ENCODE measurements around the gene HHLA2.

HHLA2 gene

DNA sequence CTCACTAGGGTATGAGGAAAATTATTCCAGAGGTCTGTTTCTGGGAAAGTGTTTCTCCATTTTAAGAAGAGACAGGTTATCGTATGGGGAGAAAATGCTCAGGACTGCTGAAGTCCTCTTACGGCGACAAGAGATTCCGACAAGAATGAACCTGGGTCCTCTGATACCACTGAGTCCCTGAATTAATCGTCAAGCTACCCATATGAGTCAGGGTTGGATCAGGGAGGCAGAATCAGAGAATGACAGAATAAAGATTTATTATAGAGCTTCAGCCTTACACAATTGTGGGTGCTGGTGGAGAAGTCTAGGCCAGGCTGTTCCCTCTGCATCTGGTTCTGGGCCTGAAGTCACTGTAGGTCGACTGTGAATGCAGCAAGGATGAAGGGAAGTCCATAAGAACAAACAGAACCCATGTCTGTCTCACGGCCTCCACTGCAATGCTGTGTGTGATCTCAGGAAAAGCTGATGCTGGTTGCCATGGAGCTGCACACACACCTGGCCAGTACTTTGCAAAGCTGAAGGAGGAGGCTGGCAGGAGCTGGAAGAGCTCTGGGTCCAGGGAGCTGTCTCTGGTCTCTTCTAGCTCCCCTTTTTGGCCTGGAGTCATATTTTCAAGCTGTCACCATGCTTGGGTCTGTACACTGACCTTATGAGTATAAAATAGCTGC, 83.9 kb downstream of the HHLA2 start:
- WGBS (ENCODE audit: insufficient coverage), result 98% methylated on average over 7 of the region's 7 CpGs
- H3K36me3 ChIP-seq (ENCODE audit: control insufficient read depth in 4 of 4, insufficient read depth in 4 of 4, low read length in 3 of 4), result no peaks in the 10 kb centered on the region
- no peak overlapping the region for H3K27ac ChIP-seq (ENCODE audit: insufficient read depth in 1 of 2, low read depth in 1 of 2, low read length in 2 of 2, poor library complexity in 1 of 2, severe bottlenecking in 2 of 2)
- no peak overlapping the region for H3K4me3 ChIP-seq (ENCODE audit: control insufficient read depth in 1 of 7, extremely low read depth in 1 of 7, insufficient read depth in 4 of 7, low read depth in 2 of 7, low read length in 6 of 7)
- DNase-seq, result no peak
- peaks cover 0 to 12% (median 4%) of the 10 kb centered on the region in 4 experiments for H3K4me1 ChIP-seq (ENCODE audit: control extremely low read depth in 1 of 4, control insufficient read depth in 4 of 4, insufficient read depth in 4 of 4, low read length in 3 of 4)
- POLR2A ChIA-PET, result interaction anchor here (0.5 kb wide), 1 partner anchor 86 kb away, joined by 3 read pairs; no protein-coding TSS in a partner anchor
- no peaks in the 10 kb centered on the region for H3K27me3 ChIP-seq (replicated peaks in 2 of 5; ENCODE audit: control insufficient read depth in 4 of 5, insufficient read depth in 5 of 5, low read length in 4 of 5)
- CTCF ChIA-PET, result interaction anchor here (0.8 to 1.3 kb wide), 2 partner anchors 12 to 32 kb away, joined by 3 read pairs; no protein-coding TSS in a partner anchor
- H3K9me3 ChIP-seq (ENCODE audit: control extremely low read depth in 1 of 5, control insufficient read depth in 4 of 5, insufficient read depth in 2 of 5, low read depth in 1 of 5, low read length in 4 of 5), result no peaks in the 10 kb centered on the region

DNA sequence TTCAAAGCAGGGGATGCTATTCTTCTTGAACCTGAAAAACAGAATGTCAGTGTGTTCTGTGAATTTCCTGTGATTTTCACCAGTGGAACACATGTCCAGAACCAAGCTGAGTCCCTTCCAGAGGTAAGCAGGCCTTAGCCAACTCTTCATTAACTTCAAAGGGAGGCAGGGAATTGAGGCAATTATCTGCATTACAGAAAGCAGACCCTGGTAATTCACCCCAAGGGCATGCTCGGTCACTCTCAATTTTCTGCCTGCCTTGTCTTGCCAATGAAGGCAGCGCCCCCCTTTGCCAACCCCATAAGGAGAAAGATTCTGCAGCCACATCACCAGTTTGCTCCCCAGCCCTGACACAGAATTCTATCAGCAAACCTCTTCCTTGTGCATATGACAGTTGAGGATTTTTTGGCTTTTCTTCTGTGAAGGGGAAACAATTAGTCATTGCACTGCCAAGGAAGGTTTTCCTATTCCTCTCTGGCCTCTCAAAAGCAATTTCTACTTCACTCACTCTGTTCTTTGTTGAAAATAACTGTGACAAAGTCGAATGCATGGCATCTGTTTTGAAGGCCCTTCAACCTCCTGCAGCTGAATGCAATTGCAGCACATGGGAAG, 85.3 kb downstream of the HHLA2 start:
- DNase-seq, result peak in 2 of 3 donors; percentile 9
- H3K36me3 ChIP-seq (ENCODE audit: control insufficient read depth in 4 of 4, insufficient read depth in 4 of 4, low read length in 3 of 4), result no peaks in the 10 kb centered on the region
- WGBS (ENCODE audit: insufficient coverage), result 46% methylated on average over 3 of the region's 3 CpGs
- H3K9me3 ChIP-seq (ENCODE audit: control extremely low read depth in 1 of 5, control insufficient read depth in 4 of 5, insufficient read depth in 2 of 5, low read depth in 1 of 5, low read length in 4 of 5), result no peaks in the 10 kb centered on the region
- ChIA-PET CTCF (interaction anchor here (1.3 kb wide), 1 partner anchor 11 kb away, joined by 3 read pairs; no protein-coding TSS in a partner anchor), POLR2A (no interaction called here)
- no peaks in the 10 kb centered on the region for H3K27me3 ChIP-seq (replicated peaks in 2 of 5; ENCODE audit: control insufficient read depth in 4 of 5, insufficient read depth in 5 of 5, low read length in 4 of 5)
- H3K27ac ChIP-seq (ENCODE audit: insufficient read depth in 1 of 2, low read depth in 1 of 2, low read length in 2 of 2, poor library complexity in 1 of 2, severe bottlenecking in 2 of 2), result no peak overlapping the region
- H3K4me1 ChIP-seq (ENCODE audit: control extremely low read depth in 1 of 4, control insufficient read depth in 4 of 4, insufficient read depth in 4 of 4, low read length in 3 of 4), result peaks cover 0 to 12% (median 4%) of the 10 kb centered on the region in 4 experiments
- H3K4me3 ChIP-seq (ENCODE audit: control insufficient read depth in 1 of 7, extremely low read depth in 1 of 7, insufficient read depth in 4 of 7, low read depth in 2 of 7, low read length in 6 of 7), result no peak overlapping the region

DNA sequence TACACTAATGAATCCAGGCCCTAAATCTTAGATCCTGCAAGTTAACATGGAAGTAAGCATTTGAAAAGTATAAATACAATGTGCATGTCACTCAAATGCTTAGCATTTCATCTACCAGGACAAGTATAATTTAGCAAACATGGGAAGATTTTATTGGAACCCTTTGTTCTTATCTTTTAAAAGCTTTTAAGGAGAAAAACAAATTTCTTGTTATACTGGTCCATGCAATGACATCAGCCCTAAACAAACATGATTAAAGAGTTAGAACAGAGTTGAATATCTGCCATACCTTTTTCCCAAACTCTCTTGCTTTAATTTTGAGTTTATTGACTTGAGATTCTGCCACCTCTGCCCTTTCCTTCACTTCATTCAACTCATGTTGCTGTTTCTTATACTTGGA, 87.0 kb downstream of the HHLA2 start:
- POLR2A ChIA-PET, result no interaction called here
- no peak for DNase-seq
- Histone ChIP-seq H3K27ac (ENCODE audit: insufficient read depth in 1 of 2, low read depth in 1 of 2, low read length in 2 of 2, poor library complexity in 1 of 2, severe bottlenecking in 2 of 2) (no peak overlapping the region), H3K4me3 (ENCODE audit: control insufficient read depth in 1 of 7, extremely low read depth in 1 of 7, insufficient read depth in 4 of 7, low read depth in 2 of 7, low read length in 6 of 7) (no peak overlapping the region), H3K4me1 (ENCODE audit: control extremely low read depth in 1 of 4, control insufficient read depth in 4 of 4, insufficient read depth in 4 of 4, low read length in 3 of 4) (peaks cover 0 to 12% (median 4%) of the 10 kb centered on the region in 4 experiments), H3K36me3 (ENCODE audit: control insufficient read depth in 4 of 4, insufficient read depth in 4 of 4, low read length in 3 of 4) (no peaks in the 10 kb centered on the region), H3K9me3 (ENCODE audit: control extremely low read depth in 1 of 5, control insufficient read depth in 4 of 5, insufficient read depth in 2 of 5, low read depth in 1 of 5, low read length in 4 of 5) (no peaks in the 10 kb centered on the region), H3K27me3 (replicated peaks in 2 of 5; ENCODE audit: control insufficient read depth in 4 of 5, insufficient read depth in 5 of 5, low read length in 4 of 5) (no peaks in the 10 kb centered on the region)
- CTCF ChIA-PET, result no interaction called here

DNA sequence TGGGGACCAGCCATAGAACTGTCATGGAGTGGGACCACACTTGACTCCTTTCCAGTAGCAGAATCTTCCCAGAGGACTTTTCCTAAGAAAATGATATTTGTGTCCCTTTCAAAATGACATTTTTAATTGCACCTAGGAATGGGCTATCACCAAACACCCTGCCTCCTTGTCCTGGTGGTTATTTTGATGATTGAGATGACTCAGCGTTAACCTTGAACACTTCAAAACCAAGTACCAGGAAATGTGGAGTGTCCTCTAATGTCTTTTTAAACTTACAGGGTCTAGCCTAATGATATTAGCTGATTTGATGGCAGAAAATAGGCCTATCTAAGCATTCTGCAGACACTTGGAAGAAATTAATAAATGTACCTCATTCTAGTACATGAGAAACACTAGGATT, 90.7 kb downstream of the HHLA2 start:
- 100% methylated on average over 1 of the region's 1 CpG for WGBS (ENCODE audit: insufficient coverage)
- CTCF ChIA-PET, result no interaction called here
- Histone ChIP-seq H3K9me3 (ENCODE audit: control extremely low read depth in 1 of 5, control insufficient read depth in 4 of 5, insufficient read depth in 2 of 5, low read depth in 1 of 5, low read length in 4 of 5) (no peaks in the 10 kb centered on the region), H3K36me3 (ENCODE audit: control insufficient read depth in 4 of 4, insufficient read depth in 4 of 4, low read length in 3 of 4) (no peaks in the 10 kb centered on the region), H3K4me3 (ENCODE audit: control insufficient read depth in 1 of 7, extremely low read depth in 1 of 7, insufficient read depth in 4 of 7, low read depth in 2 of 7, low read length in 6 of 7) (no peak overlapping the region), H3K4me1 (ENCODE audit: control extremely low read depth in 1 of 4, control insufficient read depth in 4 of 4, insufficient read depth in 4 of 4, low read length in 3 of 4) (peaks cover 0 to 4% (median 2%) of the 10 kb centered on the region in 4 experiments), H3K27ac (ENCODE audit: insufficient read depth in 1 of 2, low read depth in 1 of 2, low read length in 2 of 2, poor library complexity in 1 of 2, severe bottlenecking in 2 of 2) (no peak overlapping the region), H3K27me3 (replicated peaks in 2 of 5; ENCODE audit: control insufficient read depth in 4 of 5, insufficient read depth in 5 of 5, low read length in 4 of 5) (no peaks in the 10 kb centered on the region)
- POLR2A ChIA-PET, result no interaction called here
- no peak for DNase-seq

DNA sequence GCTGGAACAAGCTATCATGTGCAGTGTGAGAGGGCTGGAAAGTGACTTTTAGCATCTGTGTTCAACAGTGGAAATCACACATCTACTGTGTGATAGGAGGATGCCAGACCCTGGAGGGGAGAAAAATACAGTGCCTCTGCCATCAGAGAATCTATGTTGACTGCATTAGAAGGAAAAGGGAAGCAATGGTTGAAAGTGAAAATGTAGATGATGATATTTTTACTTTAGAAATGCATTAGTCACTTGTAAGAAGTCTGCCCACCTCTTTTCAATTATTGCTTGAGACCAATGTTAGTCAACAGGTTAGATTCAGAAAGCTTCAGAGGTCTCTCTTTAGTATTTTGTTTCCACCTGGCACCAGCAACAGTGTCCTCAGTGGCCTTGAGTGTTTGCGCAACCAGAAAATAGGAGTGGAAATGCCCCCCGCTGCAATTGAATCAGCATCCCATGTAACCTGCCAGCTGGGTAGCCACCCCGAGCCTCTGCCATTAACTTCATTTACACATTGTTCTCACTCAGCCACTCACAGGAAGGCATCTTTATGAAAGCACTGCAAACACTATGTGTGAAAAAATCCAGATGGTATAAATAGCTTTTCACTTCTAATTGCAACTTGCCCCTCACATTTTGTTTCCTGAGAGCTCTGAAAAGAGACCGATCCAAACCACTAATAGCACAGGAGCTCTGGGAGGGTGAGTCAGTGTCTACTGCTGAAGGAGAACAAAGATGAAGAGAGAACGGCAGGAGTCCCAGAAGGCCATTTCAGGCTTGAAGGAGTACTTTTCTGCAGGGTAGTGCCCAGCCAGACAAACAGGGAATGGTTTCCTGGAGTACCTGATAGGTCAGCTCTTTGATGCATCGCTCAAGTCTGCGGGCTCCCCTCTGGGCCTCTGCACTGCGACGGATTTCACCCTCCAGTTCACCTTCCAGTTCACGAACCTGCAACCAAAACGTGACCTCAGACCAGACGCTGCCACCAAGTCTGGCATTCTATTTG, 92.1 kb downstream of the HHLA2 start:
- H3K27ac ChIP-seq (ENCODE audit: insufficient read depth in 1 of 2, low read depth in 1 of 2, low read length in 2 of 2, poor library complexity in 1 of 2, severe bottlenecking in 2 of 2), result no peak overlapping the region
- 96% methylated on average over 10 of the region's 12 CpGs for WGBS (ENCODE audit: insufficient coverage)
- H3K27me3 ChIP-seq (replicated peaks in 2 of 5; ENCODE audit: control insufficient read depth in 4 of 5, insufficient read depth in 5 of 5, low read length in 4 of 5), result no peaks in the 10 kb centered on the region
- no peak overlapping the region for H3K4me3 ChIP-seq (ENCODE audit: control insufficient read depth in 1 of 7, extremely low read depth in 1 of 7, insufficient read depth in 4 of 7, low read depth in 2 of 7, low read length in 6 of 7)
- peaks cover 0 to 4% (median 0%) of the 10 kb centered on the region in 4 experiments for H3K4me1 ChIP-seq (ENCODE audit: control extremely low read depth in 1 of 4, control insufficient read depth in 4 of 4, insufficient read depth in 4 of 4, low read length in 3 of 4)
- H3K9me3 ChIP-seq (ENCODE audit: control extremely low read depth in 1 of 5, control insufficient read depth in 4 of 5, insufficient read depth in 2 of 5, low read depth in 1 of 5, low read length in 4 of 5), result no peaks in the 10 kb centered on the region
- no peak for DNase-seq
- POLR2A ChIA-PET, result interaction anchor here (0.6 kb wide), 1 partner anchor 75 kb away, joined by 3 read pairs; no protein-coding TSS in a partner anchor
- CTCF ChIA-PET, result no interaction called here
- H3K36me3 ChIP-seq (ENCODE audit: control insufficient read depth in 4 of 4, insufficient read depth in 4 of 4, low read length in 3 of 4), result no peaks in the 10 kb centered on the region

DNA sequence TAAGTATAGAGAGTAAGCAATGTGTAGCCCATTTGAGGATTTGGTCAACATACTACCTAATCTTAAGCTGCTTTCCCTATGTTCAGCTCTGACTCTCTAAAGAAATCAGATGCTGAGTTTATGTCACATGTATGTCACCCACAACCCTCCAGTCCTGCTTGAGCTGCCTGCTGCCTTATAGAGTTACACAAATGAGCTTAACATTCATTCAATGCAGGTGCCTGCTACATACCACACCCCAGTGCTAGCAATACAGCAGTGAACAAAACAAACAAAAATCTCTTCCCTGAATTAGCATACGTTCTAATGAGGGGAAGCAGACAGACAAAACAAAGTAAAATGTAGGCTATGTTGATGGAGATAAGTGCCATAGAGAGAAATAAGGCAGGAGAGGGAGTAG, 93.0 kb downstream of the HHLA2 start:
- no peak overlapping the region for H3K4me3 ChIP-seq (ENCODE audit: control insufficient read depth in 1 of 7, extremely low read depth in 1 of 7, insufficient read depth in 4 of 7, low read depth in 2 of 7, low read length in 6 of 7)
- H3K9me3 ChIP-seq (ENCODE audit: control extremely low read depth in 1 of 5, control insufficient read depth in 4 of 5, insufficient read depth in 2 of 5, low read depth in 1 of 5, low read length in 4 of 5), result no peaks in the 10 kb centered on the region
- no peak overlapping the region for H3K27ac ChIP-seq (ENCODE audit: insufficient read depth in 1 of 2, low read depth in 1 of 2, low read length in 2 of 2, poor library complexity in 1 of 2, severe bottlenecking in 2 of 2)
- ChIA-PET POLR2A (no interaction called here), CTCF (no interaction called here)
- no peaks in the 10 kb centered on the region for H3K36me3 ChIP-seq (ENCODE audit: control insufficient read depth in 4 of 4, insufficient read depth in 4 of 4, low read length in 3 of 4)
- DNase-seq, result no peak
- H3K4me1 ChIP-seq (ENCODE audit: control extremely low read depth in 1 of 4, control insufficient read depth in 4 of 4, insufficient read depth in 4 of 4, low read length in 3 of 4), result peaks cover 0 to 8% (median under 1%) of the 10 kb centered on the region in 4 experiments
- no peaks in the 10 kb centered on the region for H3K27me3 ChIP-seq (replicated peaks in 2 of 5; ENCODE audit: control insufficient read depth in 4 of 5, insufficient read depth in 5 of 5, low read length in 4 of 5)
- no CpG with 5 or more reads among the region's 1 CpG for WGBS (ENCODE audit: insufficient coverage)

All from common myeloid progenitor, CD34-positive (primary cell).